ENCODE data around the gene C6.
"Not testable (repeated sequence)": the region's sequence is repeated elsewhere in the genome, so short reads cannot be mapped to it uniquely, and the experiment has no call there.

Gene C6

DNA sequence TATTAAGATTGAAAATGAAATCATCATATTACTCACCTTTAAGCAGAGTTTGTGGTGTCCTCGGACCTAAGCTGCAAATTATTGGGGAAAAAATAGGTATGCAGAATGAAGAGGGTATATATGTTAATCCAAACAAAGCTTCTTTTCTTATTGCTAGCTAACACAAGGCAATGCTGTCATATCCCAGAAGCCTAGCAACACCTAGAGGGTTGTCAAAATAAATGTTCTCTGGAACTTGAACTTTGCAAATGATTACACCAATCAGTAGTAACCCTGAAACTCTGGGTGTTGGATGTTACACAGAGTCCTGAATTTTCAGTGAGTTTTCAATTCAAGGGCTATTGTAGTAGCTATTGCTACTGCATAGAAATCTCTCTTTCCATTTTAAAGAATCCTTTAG is at the start of gene C6:
Gene C6, minus strand, starts transcription at position 193 of the 400 bp plus-strand sequence. CDS start 10,302 bp downstream, outside the sequence.
- DNase-seq, result no peak

- DNase-seq, result no peak
Measured at GRCh38 chr5:41256400-41256799, 43.1 kb upstream of the C6 start.

DNA sequence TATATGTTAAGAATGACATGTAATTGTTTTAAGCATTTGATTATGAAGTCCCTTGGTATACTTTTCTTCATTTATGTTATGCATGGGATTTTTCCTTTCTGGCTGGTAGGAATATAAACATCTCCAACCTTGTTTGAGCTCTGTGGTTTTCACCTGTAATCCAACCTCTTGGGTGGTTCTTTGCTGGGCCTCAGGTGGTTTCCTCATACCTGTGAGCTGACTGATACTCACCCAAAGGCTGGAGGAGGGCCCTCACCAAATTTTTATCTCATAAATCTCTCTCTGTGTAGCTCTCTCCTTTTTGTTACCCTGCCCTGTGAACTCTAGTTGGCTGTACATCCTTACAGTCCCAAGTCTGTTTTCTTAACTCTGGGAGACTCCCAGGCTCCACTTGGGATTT is 39.8 kb upstream of the C6 start:
- no peak for DNase-seq

DNA sequence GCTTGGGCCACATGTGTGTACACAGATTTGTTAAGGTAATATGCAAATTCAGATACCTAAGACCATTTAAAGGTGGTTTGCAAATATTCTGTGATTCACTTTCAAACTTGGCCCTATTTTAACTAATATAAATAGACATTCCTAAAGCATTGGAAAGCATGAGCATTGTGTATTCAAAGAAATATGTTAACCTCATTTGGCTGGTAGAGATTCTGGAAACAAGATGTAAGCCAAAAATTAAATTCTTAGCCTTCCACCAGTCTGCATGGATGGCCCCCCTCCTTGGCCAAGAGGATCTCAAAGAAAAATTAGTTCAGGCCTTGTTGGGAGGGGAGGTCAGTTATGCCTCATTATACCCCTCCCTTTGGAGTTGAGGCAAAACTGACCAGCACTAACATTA is 38.7 kb upstream of the C6 start:
- DNase-seq, result no peak

- no peak for DNase-seq
Measured at GRCh38 chr5:41250351-41250987, 37.1 kb upstream of the C6 start.

- no peak for DNase-seq
Measured at GRCh38 chr5:41247135-41247534, 33.8 kb upstream of the C6 start.

DNA sequence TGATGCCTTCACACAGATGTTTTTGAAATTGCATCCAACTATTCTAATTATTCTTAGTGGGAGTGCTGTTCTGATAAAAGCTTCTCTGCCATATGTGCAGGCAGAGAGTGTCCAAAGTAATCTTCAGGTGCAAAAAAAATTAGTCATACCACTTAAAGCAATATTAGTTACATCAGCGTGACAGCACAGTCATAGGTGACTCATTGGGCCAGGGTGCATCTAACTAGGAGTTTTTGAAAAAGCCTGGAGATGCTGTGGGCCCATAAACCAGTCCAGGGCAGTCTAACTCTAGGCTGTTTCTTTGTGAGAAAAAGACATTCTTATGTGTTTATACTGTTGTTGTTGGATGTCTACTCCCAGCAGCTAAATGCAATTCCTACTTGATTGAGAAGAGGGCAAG is 33.0 kb upstream of the C6 start:
- DNase-seq, result no peak

- no peak for DNase-seq
Measured at GRCh38 chr5:41243558-41243957, 30.2 kb upstream of the C6 start.

DNA sequence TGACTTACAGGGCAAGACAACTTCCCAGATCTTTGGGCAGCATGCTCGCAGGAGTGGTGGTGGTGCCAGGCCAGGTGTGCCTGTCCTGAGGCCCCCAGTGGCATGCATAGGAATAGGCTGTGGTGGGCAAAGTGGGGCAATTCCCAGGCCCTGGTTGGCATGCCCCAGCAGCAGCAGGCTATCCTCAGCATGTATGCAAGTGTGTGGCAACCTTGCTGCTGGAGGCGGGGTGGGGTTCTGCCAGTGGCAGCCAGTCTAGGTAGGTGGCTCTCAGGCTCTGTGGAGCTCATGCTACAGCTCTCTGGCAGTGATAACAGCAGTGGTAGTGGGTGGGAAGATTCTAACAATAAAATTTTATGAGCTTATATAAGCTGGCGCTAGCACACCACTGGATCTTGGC is 27.7 kb upstream of the C6 start:
- no peak for DNase-seq

GRCh38 chr5:41240390-41240789 is 27.1 kb upstream of the C6 start:
- no peak for DNase-seq

GRCh38 chr5:41234475-41234874 is 21.1 kb upstream of the C6 start:
- DNase-seq, result no peak

GRCh38 chr5:41232797-41233196 is 19.5 kb upstream of the C6 start:
- no peak for DNase-seq

- not testable (repeated sequence) for DNase-seq
Measured at GRCh38 chr5:41230276-41230675, 16.9 kb upstream of the C6 start.

- DNase-seq, result no peak
Measured at GRCh38 chr5:41223962-41224361, 10.6 kb upstream of the C6 start.

DNA sequence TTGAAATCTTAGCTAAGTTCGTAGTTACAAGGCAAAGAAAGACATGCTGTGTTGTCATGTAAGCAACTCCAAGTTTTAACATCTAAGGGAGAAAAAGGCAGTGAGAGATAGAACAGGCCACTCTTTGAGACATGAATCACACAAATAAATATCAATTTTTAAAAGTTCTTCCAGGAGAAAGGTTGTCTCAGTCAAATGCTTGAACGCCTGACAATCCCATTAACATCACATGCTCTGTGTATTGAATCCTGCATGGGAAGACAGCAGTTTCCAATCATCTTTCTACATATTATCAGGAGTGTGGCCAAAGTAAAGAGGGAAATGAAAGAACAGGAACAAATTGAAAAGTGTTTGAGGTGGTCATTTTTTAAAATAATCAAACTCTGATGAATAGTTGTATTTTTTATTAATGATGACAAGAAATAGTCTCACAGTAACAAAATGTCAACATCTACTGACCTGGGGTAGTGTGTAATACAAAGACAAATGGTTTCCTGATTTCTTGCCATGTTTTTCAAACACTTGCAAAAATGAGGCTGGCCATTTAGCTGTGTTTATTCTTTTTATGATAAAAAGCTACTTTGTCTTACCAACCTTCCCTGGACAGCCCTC is 6.4 kb upstream of the C6 start:
- no peak for DNase-seq

DNA sequence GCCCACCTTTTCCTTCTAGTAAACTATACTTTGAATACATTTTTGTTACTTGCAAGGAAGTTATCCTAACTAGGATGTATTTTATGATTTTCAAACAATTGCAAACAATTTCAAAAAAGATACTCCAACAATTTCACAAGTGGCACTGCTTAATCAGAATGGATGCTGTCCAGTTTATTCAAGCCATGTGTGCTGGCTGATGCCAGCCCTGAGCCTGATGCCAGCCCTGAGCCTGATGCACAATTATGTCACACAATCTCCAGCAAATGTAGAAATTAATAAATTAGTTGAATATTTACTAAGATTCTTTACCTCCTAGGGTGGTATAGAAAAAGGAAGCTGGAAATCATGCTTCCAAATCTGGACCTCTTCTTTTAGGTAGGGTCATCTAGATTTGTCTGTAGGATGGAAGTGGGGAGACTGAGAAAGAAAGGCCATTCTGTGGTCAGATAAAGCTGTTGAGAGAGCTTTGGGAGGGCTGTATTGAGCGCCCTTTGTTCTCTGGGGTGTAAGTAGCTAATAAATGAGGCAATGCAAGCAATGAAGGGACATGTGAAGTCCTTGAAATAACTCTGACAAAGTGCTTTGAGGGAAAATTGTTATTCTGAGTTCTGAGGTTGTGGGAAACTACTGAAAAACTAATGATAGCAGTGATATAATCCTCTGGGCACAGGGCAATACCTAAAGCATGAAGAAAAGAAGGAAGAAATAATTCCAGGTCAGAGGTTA is 5.8 kb upstream of the C6 start:
- DNase-seq, result no peak

GRCh38 chr5:41214182-41214581 is 850 bp upstream of the C6 start:
- no peak for DNase-seq

- no peak for DNase-seq
Measured at GRCh38 chr5:41212935-41213334, 397 bp downstream of the C6 start.

DNA sequence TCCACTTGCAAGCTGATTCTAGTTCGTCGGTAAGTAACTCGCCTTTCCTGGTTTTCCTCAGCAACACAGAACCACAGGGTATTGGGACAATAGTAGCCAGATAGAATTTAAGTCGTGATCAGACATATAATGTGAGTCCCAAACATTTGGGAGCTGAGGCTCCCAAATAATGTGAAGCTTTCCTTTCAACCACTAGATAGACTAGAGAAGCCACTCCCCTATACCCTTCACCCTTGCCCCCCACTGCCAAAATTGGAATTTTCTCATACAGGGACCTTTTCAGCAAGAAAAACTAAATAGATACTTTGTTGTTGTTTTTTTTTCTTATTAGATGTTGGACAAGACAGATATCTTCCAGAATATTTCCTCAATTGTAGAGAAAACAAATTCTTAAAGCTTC is 1.9 kb downstream of the C6 start:
- no peak for DNase-seq

GRCh38 chr5:41205475-41205874 is 7.9 kb downstream of the C6 start:
- not testable (repeated sequence) for DNase-seq

GRCh38 chr5:41203033-41203432 is 10.3 kb downstream of the C6 start:
- DNase-seq, result no peak

GRCh38 chr5:41201082-41201772 is 12.1 kb downstream of the C6 start:
- no peak for DNase-seq

- no peak for DNase-seq
Measured at GRCh38 chr5:41200506-41200905, 12.8 kb downstream of the C6 start.

GRCh38 chr5:41199660-41200059 is 13.7 kb downstream of the C6 start:
- DNase-seq, result no peak

Measured in stimulated activated CD4-positive, alpha-beta T cell treated with anti-CD3 and anti-CD28 coated beads, Interleukin-2, amount 100 ng/mL, for 24 hours (primary cell).